ENCODE results near the gene TMEM130.

DNA sequence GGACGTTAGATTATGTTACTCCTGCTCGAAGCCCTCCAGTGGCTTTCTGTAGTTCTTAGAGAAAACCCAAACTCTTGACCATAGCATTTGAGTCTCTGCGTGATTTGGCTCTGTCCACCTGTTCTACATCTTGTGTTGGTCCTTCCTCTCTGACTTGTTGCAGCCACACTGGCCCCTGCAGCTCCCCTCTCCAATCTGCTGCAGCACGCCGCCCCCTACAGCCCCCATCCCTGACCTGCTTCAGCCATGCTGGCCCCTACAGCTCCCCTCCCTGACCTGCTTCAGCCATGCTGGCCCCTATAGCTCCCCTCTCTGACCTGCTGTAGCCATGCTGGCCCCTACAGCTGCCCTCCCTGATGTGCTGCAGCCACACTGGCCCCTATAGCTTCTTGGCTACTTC, 37.8 kb upstream of the TMEM130 start:
- TF ChIP-seq POLR2A (IDR thresholded peaks at IDR 0.05) (no peak), POLR2AphosphoS5 (IDR thresholded peaks at IDR 0.05) (no peak)
- TF ChIP-seq, protein P1, sequence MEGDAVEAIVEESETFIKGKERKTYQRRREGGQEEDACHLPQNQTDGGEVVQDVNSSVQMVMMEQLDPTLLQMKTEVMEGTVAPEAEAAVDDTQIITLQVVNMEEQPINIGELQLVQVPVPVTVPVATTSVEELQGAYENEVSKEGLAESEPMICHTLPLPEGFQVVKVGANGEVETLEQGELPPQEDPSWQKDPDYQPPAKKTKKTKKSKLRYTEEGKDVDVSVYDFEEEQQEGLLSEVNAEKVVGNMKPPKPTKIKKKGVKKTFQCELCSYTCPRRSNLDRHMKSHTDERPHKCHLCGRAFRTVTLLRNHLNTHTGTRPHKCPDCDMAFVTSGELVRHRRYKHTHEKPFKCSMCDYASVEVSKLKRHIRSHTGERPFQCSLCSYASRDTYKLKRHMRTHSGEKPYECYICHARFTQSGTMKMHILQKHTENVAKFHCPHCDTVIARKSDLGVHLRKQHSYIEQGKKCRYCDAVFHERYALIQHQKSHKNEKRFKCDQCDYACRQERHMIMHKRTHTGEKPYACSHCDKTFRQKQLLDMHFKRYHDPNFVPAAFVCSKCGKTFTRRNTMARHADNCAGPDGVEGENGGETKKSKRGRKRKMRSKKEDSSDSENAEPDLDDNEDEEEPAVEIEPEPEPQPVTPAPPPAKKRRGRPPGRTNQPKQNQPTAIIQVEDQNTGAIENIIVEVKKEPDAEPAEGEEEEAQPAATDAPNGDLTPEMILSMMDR (IDR thresholded peaks at IDR 0.05): no peak

Data from upper lobe of left lung (tissue), 4 donors.